Parathyroid adenoma (tissue), 2 donors: ENCODE measurements around the gene PABPC3.

Experiments
- H2AFZ ChIP-seq: fragments of 300-600 bp; sonication (generic); one replicate; pipeline ENCODE4 v1.7.0; 2017; ENCODE audit warnings: antibody characterized with exemption, mild to moderate bottlenecking
- H3K27ac ChIP-seq: fragments of 300-600 bp; sonication (generic); one replicate; pipeline ENCODE4 v1.7.0; 2017
- H3K27me3 ChIP-seq: fragments of 300-600 bp; sonication (generic); one replicate; pipeline ENCODE4 v1.7.0; 2017; ENCODE audit warnings: low read length; ENCODE audit not compliant: control insufficient read depth, insufficient read depth
- H3K36me3 ChIP-seq: fragments of 300-600 bp; sonication (generic); one replicate; pipeline ENCODE4 v1.7.0; 2017; ENCODE audit warnings: low read length; ENCODE audit not compliant: control insufficient read depth, insufficient read depth
- H3K4me1 ChIP-seq: fragments of 300-600 bp; sonication (generic); one replicate; pipeline ENCODE4 v1.7.0; 2017; ENCODE audit warnings: control low read depth
- H3K4me2 ChIP-seq: fragments of 300-600 bp; sonication (generic); one replicate; pipeline ENCODE4 v1.7.0; 2017; ENCODE audit warnings: low read length
- H3K4me3 ChIP-seq: fragments of 300-600 bp; sonication (generic); one replicate; pipeline ENCODE4 v1.7.0; 2017; ENCODE audit warnings: low read depth, low read length
- H3K79me2 ChIP-seq: fragments of 300-600 bp; sonication (generic); one replicate; pipeline ENCODE4 v1.7.0; 2017; ENCODE audit warnings: control low read depth
- H3K9ac ChIP-seq: fragments of 300-600 bp; sonication (generic); one replicate; pipeline ENCODE4 v1.7.0; 2017; ENCODE audit warnings: mild to moderate bottlenecking
- H3K9me3 ChIP-seq: fragments of 300-600 bp; sonication (generic); one replicate; pipeline ENCODE4 v1.7.0; 2017; ENCODE audit warnings: low read length; ENCODE audit not compliant: control insufficient read depth
- CTCF ChIP-seq: fragments of 300-600 bp; sonication (generic); IDR thresholded peaks from one replicate; pipeline ENCODE4 v1.7.0; 2017; ENCODE audit warnings: antibody characterized with exemption, mild to moderate bottlenecking
- donor health status: primary hyperparathyroidism.

PABPC3 gene

GRCh38 chr13:25132751-25133390 lies 36.9 kb downstream of the PABPC3 start:
- Histone ChIP-seq H3K9me3 (no peaks in the 10 kb centered on the region), H3K27me3 (no peaks in the 10 kb centered on the region), H3K4me2 (no peak overlapping the region), H3K27ac (no peak overlapping the region), H3K36me3 (no peaks in the 10 kb centered on the region), H3K9ac (no peak overlapping the region), H3K79me2 (no peaks in the 10 kb centered on the region), H3K4me3 (no peak overlapping the region), H2AFZ (no peak overlapping the region), H3K4me1 (no peaks in the 10 kb centered on the region)
- no peak for TF ChIP-seq CTCF

- no peak for TF ChIP-seq CTCF
- Histone ChIP-seq H3K27ac (no peak overlapping the region), H3K4me2 (no peak overlapping the region), H3K9ac (no peak overlapping the region), H3K36me3 (no peaks in the 10 kb centered on the region), H3K9me3 (no peaks in the 10 kb centered on the region), H3K27me3 (no peaks in the 10 kb centered on the region), H3K4me1 (no peaks in the 10 kb centered on the region), H2AFZ (no peak overlapping the region), H3K79me2 (no peaks in the 10 kb centered on the region), H3K4me3 (no peak overlapping the region)
These were observed 40.0 kb downstream of the PABPC3 start for GRCh38 chr13:25135896-25136295.

GRCh38 chr13:25136880-25137787 lies 41.2 kb downstream of the PABPC3 start:
- no peaks in the 10 kb centered on the region for H3K36me3 ChIP-seq
- no peak overlapping the region for H3K4me2 ChIP-seq
- no peak overlapping the region for H2AFZ ChIP-seq
- no peak overlapping the region for H3K27ac ChIP-seq
- no peaks in the 10 kb centered on the region for H3K79me2 ChIP-seq
- no peaks in the 10 kb centered on the region for H3K27me3 ChIP-seq
- H3K9me3 ChIP-seq = no peaks in the 10 kb centered on the region
- TF ChIP-seq CTCF = no peak
- H3K4me3 ChIP-seq = no peak overlapping the region
- H3K4me1 ChIP-seq = no peaks in the 10 kb centered on the region
- H3K9ac ChIP-seq = no peak overlapping the region

- Histone ChIP-seq H3K4me2 (no peak overlapping the region), H3K4me3 (no peak overlapping the region), H3K9me3 (no peaks in the 10 kb centered on the region), H3K4me1 (no peaks in the 10 kb centered on the region), H2AFZ (no peak overlapping the region), H3K36me3 (no peaks in the 10 kb centered on the region), H3K27me3 (no peaks in the 10 kb centered on the region), H3K27ac (no peak overlapping the region), H3K79me2 (no peaks in the 10 kb centered on the region), H3K9ac (no peak overlapping the region)
- no peak for TF ChIP-seq CTCF
These were observed 41.8 kb downstream of the PABPC3 start for GRCh38 chr13:25137788-25138115.
